Measurements from ENCODE around the gene WDFY2.

GRCh38 chr13:51596541-51596940 is 12.3 kb downstream of the WDFY2 start:
- TF ChIP-seq, protein P1, sequence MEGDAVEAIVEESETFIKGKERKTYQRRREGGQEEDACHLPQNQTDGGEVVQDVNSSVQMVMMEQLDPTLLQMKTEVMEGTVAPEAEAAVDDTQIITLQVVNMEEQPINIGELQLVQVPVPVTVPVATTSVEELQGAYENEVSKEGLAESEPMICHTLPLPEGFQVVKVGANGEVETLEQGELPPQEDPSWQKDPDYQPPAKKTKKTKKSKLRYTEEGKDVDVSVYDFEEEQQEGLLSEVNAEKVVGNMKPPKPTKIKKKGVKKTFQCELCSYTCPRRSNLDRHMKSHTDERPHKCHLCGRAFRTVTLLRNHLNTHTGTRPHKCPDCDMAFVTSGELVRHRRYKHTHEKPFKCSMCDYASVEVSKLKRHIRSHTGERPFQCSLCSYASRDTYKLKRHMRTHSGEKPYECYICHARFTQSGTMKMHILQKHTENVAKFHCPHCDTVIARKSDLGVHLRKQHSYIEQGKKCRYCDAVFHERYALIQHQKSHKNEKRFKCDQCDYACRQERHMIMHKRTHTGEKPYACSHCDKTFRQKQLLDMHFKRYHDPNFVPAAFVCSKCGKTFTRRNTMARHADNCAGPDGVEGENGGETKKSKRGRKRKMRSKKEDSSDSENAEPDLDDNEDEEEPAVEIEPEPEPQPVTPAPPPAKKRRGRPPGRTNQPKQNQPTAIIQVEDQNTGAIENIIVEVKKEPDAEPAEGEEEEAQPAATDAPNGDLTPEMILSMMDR (conservative IDR thresholded peaks at IDR 0.05; ENCODE audit: low read depth in 2 of 2), result no peak
- TF ChIP-seq EZH2 (IDR thresholded peaks at IDR 0.05; ENCODE audit: low read depth, unreplicated experiment), result no peak
- no peak for TF ChIP-seq POLR2AphosphoS5 (IDR thresholded peaks at IDR 0.05; ENCODE audit: low read depth)
- TF ChIP-seq REST (IDR thresholded peaks at IDR 0.05; ENCODE audit: unreplicated experiment), result no peak
- TF ChIP-seq JUNB (IDR thresholded peaks at IDR 0.05; ENCODE audit: unreplicated experiment), result no peak
- TF ChIP-seq ZNF331 (CRISPR knock-in tag; IDR thresholded peaks at IDR 0.05; ENCODE audit: low read depth), result no peak
- TF ChIP-seq CREB1 (CRISPR knock-in tag; IDR thresholded peaks at IDR 0.05; ENCODE audit: low read depth), result no peak
- TF ChIP-seq EZH2phosphoT487 (IDR thresholded peaks at IDR 0.05; ENCODE audit: unreplicated experiment), result no peak
- TF ChIP-seq ZNF114 (CRISPR knock-in tag; IDR thresholded peaks at IDR 0.05), result no peak
- TF ChIP-seq STAT1 (IDR thresholded peaks at IDR 0.05; ENCODE audit: unreplicated experiment), result no peak
- no peak for TF ChIP-seq ETS1 (IDR thresholded peaks at IDR 0.05)
- TF ChIP-seq NANOG (IDR thresholded peaks at IDR 0.05; ENCODE audit: borderline replicate concordance), result no peak
